ENCODE results near the gene MOB3A.

MOB3A gene

DNA sequence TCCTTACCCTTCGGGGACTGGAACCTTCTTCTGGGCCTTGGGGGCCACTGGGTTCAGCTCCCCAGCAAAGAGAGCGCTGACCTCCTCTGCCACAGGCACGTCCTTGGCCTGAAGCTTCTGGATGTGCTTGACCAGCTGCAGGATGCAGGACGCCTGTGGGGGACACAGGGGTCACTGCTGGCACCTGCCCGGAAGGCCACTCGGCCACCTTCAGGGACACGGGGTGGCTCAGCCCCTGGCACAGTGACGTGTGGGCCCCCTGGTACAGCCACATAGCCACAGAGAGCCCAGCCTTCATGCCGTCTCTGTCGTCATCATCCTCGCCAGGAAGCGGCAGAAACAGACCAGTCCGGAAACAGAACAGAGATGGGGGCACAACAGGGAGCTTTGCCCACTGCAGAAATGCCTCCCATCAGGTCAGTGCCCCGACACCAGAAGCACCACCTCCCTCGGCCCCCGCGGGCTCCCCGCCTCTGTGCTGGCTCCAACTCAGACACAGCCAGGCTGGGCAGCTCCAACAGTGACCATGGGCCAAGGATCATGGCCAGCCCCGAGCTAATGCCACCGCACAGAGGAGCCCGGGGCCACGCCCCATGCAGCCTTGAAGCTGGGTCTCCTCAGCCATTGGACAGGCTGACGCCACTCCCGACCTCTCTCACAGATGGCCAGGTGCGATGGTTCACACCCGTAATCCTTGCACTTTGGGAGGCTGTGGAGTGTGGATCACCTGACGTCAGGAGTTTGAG, 21.3 kb upstream of the MOB3A start:
- no peak for DNase-seq (ENCODE audit: low read depth)
- TF ChIP-seq, protein P1, sequence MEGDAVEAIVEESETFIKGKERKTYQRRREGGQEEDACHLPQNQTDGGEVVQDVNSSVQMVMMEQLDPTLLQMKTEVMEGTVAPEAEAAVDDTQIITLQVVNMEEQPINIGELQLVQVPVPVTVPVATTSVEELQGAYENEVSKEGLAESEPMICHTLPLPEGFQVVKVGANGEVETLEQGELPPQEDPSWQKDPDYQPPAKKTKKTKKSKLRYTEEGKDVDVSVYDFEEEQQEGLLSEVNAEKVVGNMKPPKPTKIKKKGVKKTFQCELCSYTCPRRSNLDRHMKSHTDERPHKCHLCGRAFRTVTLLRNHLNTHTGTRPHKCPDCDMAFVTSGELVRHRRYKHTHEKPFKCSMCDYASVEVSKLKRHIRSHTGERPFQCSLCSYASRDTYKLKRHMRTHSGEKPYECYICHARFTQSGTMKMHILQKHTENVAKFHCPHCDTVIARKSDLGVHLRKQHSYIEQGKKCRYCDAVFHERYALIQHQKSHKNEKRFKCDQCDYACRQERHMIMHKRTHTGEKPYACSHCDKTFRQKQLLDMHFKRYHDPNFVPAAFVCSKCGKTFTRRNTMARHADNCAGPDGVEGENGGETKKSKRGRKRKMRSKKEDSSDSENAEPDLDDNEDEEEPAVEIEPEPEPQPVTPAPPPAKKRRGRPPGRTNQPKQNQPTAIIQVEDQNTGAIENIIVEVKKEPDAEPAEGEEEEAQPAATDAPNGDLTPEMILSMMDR (conservative IDR thresholded peaks at IDR 0.05; ENCODE audit: low read depth, low read length) = no peak

DNA sequence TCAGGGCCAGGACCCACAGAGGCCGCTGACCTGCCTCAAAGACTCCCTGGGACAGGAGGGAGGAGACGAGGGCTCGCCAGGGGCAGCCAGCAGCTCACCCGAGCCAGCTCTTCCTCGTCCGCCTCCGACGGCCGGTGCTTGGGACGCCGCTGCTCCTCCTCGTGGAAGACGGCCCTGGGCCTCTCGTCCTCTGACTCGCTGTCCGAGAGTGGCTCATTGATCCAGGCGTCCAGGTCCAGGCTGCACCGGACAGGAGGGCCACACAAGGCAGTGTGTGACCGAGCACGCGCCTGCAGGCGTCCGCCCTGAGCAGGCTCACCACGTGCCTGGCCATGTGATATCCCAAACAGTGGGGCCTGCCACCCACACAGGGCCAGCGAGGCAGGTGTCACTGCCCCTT, 20.4 kb upstream of the MOB3A start:
- TF ChIP-seq, protein P1 (conservative IDR thresholded peaks at IDR 0.05; ENCODE audit: low read depth, low read length) = no peak

More for the DNA sequence above, 21.3 kb upstream of the MOB3A start:
- H3K4me3 ChIP-seq (ENCODE audit: low read depth, low read length) = no peak overlapping the region

DNA sequence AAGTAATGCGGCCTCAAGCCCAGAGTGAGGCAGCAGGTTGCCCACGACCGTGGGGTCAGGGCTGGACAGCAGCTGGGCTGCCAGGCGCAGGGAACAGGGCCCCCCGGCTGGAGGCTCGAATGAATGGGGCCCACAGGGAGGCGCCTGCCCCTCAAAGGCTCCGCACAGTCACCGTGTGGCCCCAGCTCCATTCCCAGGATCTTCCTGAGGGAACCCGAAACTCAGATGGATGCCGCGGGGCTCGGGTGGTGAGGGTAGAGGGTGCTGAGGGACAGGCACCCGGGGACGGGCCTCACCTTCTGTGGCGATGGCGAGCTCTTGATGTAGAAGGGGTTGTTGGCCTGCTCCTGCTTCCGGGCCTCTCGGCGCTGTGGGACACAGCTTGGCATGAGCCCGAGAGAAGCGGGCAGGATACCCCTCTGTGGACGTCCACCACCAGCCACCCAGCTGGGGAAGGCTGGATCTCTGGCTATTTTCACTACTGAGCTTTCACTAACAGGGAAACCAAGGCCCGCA, 19.8 kb upstream of the MOB3A start:
- H3K4me3 ChIP-seq (ENCODE audit: low read depth, low read length) = no peak overlapping the region
- TF ChIP-seq, protein P1 (conservative IDR thresholded peaks at IDR 0.05; ENCODE audit: low read depth, low read length) = no peak
- no peak for DNase-seq (ENCODE audit: low read depth)

More for the DNA sequence above, 20.4 kb upstream of the MOB3A start:
- H3K4me3 ChIP-seq (ENCODE audit: low read depth, low read length) = no peak overlapping the region
- no peak for DNase-seq (ENCODE audit: low read depth)

DNA sequence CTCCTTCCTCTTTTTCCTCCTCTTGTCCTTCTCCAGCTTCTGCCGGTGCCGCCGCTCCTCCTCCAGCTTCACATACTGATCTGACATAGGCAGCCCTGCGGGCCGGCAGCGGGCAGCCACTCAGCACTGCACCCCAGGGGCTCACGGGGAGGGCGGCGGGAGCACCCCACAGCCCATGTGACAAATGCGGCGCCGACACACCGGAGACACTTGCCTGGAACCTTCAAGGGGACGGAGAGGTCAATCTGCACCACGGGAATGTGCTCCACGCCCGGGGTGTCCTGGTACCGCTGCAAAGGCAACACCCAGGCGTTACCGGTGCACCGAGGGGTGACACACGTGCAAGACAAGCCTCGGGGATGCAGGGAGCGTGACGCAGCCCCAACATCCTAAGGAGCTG, 19.2 kb upstream of the MOB3A start:
- H3K4me3 ChIP-seq (ENCODE audit: low read depth, low read length) = no peak overlapping the region
- TF ChIP-seq, protein P1 (conservative IDR thresholded peaks at IDR 0.05; ENCODE audit: low read depth, low read length) = no peak
- no peak for DNase-seq (ENCODE audit: low read depth)

DNA sequence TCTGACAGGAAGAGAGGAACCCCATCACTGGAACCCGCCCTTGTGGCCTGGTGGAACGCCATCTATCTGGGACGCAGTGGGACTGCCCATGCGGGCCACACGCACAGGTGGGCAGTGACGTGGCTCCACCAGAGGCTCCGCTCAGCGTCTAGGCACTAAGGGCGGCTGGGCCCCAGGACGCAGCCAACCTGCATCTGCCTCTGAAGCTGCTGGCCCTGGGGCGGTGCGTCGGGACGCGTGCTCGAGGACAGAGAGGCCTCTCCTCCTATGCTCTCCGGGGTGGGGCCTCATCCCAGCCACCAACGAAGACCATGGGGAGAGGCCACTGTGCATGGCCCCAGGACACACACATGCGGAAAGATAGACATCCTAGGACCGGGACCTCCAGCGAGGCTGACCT, 18.7 kb upstream of the MOB3A start:
- DNase-seq (ENCODE audit: low read depth) = no peak
- TF ChIP-seq, protein P1 (conservative IDR thresholded peaks at IDR 0.05; ENCODE audit: low read depth, low read length) = no peak
- no peak overlapping the region for H3K4me3 ChIP-seq (ENCODE audit: low read depth, low read length)

DNA sequence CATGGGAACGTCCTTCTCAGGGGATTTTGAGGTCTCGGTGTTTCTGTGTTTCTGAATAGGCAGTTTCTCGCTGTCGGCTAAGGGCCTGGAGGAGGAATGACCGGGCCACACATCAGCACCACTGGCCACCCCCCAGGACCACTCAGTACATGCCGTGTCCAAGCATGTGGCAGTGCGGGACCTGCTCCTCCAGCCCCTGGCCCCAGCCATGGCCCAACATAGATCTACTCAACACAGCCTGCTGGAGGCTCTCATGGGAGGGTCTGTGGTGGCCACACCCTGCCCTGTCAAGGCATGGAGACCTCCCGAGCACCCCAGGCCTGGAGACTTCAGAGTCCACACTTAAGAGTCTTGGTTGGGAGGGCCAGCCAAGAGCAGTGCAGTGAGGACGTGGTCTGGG, 18.1 kb upstream of the MOB3A start:
- TF ChIP-seq, protein P1 (conservative IDR thresholded peaks at IDR 0.05; ENCODE audit: low read depth, low read length) = no peak
- no peak overlapping the region for H3K4me3 ChIP-seq (ENCODE audit: low read depth, low read length)
- no peak for DNase-seq (ENCODE audit: low read depth)
